Upper lobe of right lung (tissue), 1 donor: Measurements from ENCODE around the gene BHLHE23. TPM values are rescaled to one million over a fixed set of nuclear protein-coding genes. Genes with fewer than 3 reads are reported as not detected.

Source experiments
- ATAC-seq: fragments of 200-7000 bp; cut with Tn5 transposase; one replicate; pipeline ENCODE4 v1.9.1; 2020; ENCODE audit warnings: mild to moderate bottlenecking, moderate library complexity
- DNase-seq: peaks from one replicate; pipeline ENCODE4 v3.0.0-alpha.2; 2020
- H3K27ac ChIP-seq: fragments of 200-600 bp; one replicate; pipeline ENCODE4 v1.8.0; 2022
- H3K27me3 ChIP-seq: fragments of 200-600 bp; one replicate; pipeline ENCODE4 v1.8.0; 2022; ENCODE audit warnings: mild to moderate bottlenecking
- H3K36me3 ChIP-seq: fragments of 200-600 bp; one replicate; pipeline ENCODE4 v1.8.0; 2022
- H3K4me1 ChIP-seq: fragments of 200-600 bp; one replicate; pipeline ENCODE4 v1.8.0; 2022
- H3K4me3 ChIP-seq: fragments of 200-600 bp; one replicate; pipeline ENCODE4 v1.8.0; 2022; ENCODE audit warnings: mild to moderate bottlenecking
- H3K9me3 ChIP-seq: fragments of 200-600 bp; one replicate; pipeline ENCODE4 v1.8.0; 2022
- intact Hi-C: fragments of 100-400 bp; cut with DNase I; formaldehyde crosslinking; loops from one replicate; pipeline ENCODE4 v1.11.0; 2022
- total RNA-seq: library from RNA; stranded (reverse); fragmentation: NEBNext Ultra II Directional; extraction: Animal tissue kit (Norgen Biotek cat#: 25700); gene quantifications from one replicate; pipeline ENCODE4 v1.2.1, GENCODE V29; 2021
- TF ChIP-seq, protein P1 (sequence below): fragments of 200-600 bp; IDR thresholded peaks from one replicate; pipeline ENCODE4 v1.8.0; 2022; ENCODE audit warnings: antibody characterized with exemption
- donor health status: DM: no; HTN: yes; CAD: no; lungs with severe emphysema.

BHLHE23 gene
- total RNA-seq, 1 donor from 2014 or later = not detected

DNA sequence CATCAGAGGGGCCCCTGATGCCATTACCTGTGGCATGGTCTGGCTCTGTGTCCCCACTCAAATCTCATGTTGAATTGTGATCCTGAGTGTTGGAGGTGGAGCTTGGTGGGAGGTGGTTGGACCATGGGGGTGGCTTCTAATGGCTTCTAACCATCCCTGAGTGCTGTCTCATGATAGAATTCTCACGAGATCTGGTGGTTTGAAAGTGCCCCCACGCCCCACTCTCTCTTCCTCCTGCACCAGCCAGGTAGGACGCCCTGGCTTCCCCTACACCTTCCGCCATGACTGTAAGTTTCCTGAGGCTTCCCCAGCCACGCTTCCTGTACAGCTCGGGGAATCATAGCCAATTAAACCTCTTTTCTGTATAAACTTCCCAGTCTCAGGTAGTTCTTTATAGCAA lies 14.9 kb downstream of the BHLHE23 start:
- Histone ChIP-seq H3K27me3 (peaks cover 45% of the 10 kb centered on the region), H3K4me1 (no peaks in the 10 kb centered on the region), H3K36me3 (no peaks in the 10 kb centered on the region), H3K4me3 (no peak overlapping the region), H3K9me3 (no peaks in the 10 kb centered on the region), H3K27ac (no peak overlapping the region)
- DNase-seq (no peak), ATAC-seq (no peak)
- intact Hi-C loops = no loop called here
- TF ChIP-seq, protein P1, sequence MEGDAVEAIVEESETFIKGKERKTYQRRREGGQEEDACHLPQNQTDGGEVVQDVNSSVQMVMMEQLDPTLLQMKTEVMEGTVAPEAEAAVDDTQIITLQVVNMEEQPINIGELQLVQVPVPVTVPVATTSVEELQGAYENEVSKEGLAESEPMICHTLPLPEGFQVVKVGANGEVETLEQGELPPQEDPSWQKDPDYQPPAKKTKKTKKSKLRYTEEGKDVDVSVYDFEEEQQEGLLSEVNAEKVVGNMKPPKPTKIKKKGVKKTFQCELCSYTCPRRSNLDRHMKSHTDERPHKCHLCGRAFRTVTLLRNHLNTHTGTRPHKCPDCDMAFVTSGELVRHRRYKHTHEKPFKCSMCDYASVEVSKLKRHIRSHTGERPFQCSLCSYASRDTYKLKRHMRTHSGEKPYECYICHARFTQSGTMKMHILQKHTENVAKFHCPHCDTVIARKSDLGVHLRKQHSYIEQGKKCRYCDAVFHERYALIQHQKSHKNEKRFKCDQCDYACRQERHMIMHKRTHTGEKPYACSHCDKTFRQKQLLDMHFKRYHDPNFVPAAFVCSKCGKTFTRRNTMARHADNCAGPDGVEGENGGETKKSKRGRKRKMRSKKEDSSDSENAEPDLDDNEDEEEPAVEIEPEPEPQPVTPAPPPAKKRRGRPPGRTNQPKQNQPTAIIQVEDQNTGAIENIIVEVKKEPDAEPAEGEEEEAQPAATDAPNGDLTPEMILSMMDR = no peak

DNA sequence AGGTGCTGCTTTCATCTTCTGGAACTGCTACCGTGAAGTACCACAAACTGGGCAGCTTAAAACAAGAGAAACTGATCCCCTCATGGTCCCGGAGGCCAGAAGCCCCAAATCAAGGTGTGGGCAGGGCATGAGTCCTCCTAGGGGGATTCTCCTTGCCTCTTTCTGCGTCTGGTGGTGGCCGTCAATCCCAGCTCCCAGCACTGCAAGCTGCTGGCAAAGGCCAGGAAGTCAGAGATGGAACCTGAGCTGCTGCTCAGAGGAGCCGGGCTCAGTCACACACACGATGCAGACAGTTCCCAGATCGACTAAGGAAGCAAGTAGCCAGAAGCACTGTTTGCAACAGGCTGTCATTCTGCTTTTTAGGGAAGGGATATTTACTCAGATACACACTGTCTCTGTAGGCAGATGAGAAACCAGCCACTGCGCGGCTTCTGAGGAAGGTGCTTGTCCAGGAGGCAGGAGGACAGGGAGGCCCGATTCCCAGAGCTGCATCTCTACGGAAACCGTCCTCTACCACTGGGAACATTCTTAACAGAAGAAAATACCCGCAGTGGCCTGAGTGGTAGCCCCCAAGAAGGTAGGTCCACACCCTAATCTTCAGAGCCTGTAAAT lies 15.5 kb downstream of the BHLHE23 start:
- intact Hi-C loops = no loop called here

DNA sequence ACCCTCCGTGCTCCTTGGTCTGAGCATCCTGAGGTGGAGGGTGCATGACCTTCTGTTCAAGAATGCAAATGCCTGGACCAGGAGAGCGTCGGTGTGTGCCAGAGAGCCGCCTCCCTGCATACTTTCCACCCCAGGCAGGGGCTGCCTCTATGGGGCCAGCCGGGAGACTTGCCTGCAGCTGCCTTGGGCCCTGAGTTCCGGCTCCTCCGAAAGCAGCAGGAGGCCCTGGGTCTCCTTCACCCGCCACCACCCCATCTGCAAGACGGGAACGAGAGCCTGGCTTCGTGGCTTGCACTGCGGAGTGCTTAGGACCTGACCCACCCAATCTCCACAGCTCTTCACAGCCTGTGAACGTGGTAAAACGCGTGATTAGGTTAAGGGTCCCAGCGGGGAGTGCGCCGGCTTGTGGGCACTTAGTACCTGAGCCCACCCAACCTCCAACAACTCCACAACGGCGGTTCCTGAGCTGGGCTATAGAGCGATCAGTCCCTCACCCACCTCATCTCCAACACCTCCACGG lies 16.4 kb downstream of the BHLHE23 start:
- no peaks in the 10 kb centered on the region for H3K9me3 ChIP-seq
- intact Hi-C loops = no loop called here
- ATAC-seq (no peak), DNase-seq (no peak)
- H3K4me1 ChIP-seq = no peaks in the 10 kb centered on the region
- no peaks in the 10 kb centered on the region for H3K36me3 ChIP-seq
- TF ChIP-seq, protein P1 = no peak
- no peak overlapping the region for H3K4me3 ChIP-seq
- peaks cover 43% of the 10 kb centered on the region for H3K27me3 ChIP-seq
- no peak overlapping the region for H3K27ac ChIP-seq

More for the DNA sequence above, 15.5 kb downstream of the BHLHE23 start:
- H3K36me3 ChIP-seq = no peaks in the 10 kb centered on the region
- H3K4me3 ChIP-seq = no peak overlapping the region
- H3K27me3 ChIP-seq = peaks cover 42% of the 10 kb centered on the region
- H3K4me1 ChIP-seq = no peaks in the 10 kb centered on the region
- ATAC-seq (no peak), DNase-seq (no peak)
- no peaks in the 10 kb centered on the region for H3K9me3 ChIP-seq
- H3K27ac ChIP-seq = no peak overlapping the region
- TF ChIP-seq, protein P1 = no peak

DNA sequence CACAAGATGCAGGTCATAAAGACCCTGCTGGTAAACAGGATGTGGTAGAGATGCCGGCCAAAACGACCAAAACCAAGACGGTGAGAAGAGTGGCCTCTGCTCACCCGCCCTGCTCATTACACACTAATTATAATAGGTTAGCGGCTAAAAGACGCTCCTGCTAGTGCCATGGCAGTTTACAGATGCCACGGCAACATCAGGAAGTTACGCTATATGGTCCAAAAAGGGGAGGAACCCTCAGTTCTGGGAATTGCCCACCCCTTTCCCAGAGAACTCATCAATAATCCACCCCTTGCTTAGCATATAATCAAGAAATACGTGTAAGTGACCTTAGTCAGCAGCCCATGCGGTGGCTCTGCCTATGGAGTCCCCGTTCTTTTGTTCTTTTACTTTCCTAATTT lies 17.6 kb downstream of the BHLHE23 start:
- Histone ChIP-seq H3K27ac (no peak overlapping the region), H3K36me3 (no peaks in the 10 kb centered on the region), H3K27me3 (peaks cover 50% of the 10 kb centered on the region), H3K9me3 (no peaks in the 10 kb centered on the region), H3K4me1 (no peaks in the 10 kb centered on the region), H3K4me3 (no peak overlapping the region)
- DNase-seq (no peak), ATAC-seq (no peak)
- intact Hi-C loops = no loop called here
- TF ChIP-seq, protein P1 = no peak

DNA sequence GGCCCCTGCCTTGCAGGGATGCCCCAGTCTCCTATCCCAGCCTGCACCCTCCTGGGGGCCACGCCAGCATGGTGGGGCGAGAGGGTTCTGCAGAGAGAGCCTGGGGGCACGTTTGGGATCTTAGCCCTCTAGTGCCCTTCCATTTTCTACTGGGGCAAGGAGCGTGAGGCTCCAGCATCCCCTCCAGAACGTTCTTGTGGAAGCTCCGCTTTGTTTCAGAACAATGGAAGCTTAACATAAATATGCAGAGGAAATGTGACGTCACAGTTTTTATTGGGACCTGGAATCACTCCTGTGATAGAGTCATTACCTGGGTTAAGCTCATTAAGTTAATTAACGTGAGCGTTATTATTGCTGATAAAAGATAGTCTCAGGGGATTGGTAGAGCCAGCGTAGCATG lies 19.6 kb downstream of the BHLHE23 start:
- intact Hi-C loops = no loop called here
- Histone ChIP-seq H3K27me3 (peaks cover 49% of the 10 kb centered on the region), H3K36me3 (no peaks in the 10 kb centered on the region), H3K9me3 (no peaks in the 10 kb centered on the region), H3K4me3 (no peak overlapping the region), H3K4me1 (no peaks in the 10 kb centered on the region), H3K27ac (no peak overlapping the region)
- ATAC-seq = no peak
- TF ChIP-seq, protein P1 = no peak
- DNase-seq = no peak
